GM23338 (cell line): ENCODE measurements around the gene SRGAP3. TPM values are rescaled to one million over a fixed set of nuclear protein-coding genes. Genes with fewer than 3 reads are reported as not detected.

Experiments
- ATAC-seq: fragments of 200-7000 bp; cut with Tn5 transposase; 3 replicates; pipeline ENCODE4 v1.9.1; 2020
- DNase-seq: peaks from one replicate; pipeline ENCODE4 v3.0.0-alpha.2; 2015; ENCODE audit warnings: low spot score
- H2AFZ ChIP-seq: fragments of 200-600 bp; sonication (generic); 2 replicates; pipeline ENCODE4 v1.8.0; 2016; ENCODE audit warnings: antibody characterized with exemption, mild to moderate bottlenecking, moderate library complexity
- H3F3A ChIP-seq: fragments of 200-600 bp; sonication (generic); replicated peaks from 2 replicates; pipeline ENCODE4 v1.8.0; 2017; ENCODE audit warnings: antibody characterized with exemption, mixed run types, low read depth
- H3K27ac ChIP-seq: fragments of 200-600 bp; sonication (generic); 2 replicates; pipeline ENCODE4 v1.6.1; 2016; ENCODE audit warnings: low read depth
- H3K27me3 ChIP-seq: fragments of 200-600 bp; sonication (generic); 2 replicates; pipeline ENCODE4 v1.8.0; 2016; ENCODE audit warnings: mild to moderate bottlenecking, mixed run types, moderate library complexity; ENCODE audit not compliant: insufficient read depth
- H3K36me3 ChIP-seq: fragments of 200-600 bp; sonication (generic); 2 replicates; pipeline ENCODE4 v1.8.0; 2016; ENCODE audit warnings: mild to moderate bottlenecking; ENCODE audit not compliant: insufficient read depth
- H3K4me1 ChIP-seq: fragments of 200-600 bp; sonication (generic); 2 replicates; pipeline ENCODE4 v1.8.0; 2016; ENCODE audit warnings: mild to moderate bottlenecking, moderate library complexity; ENCODE audit not compliant: insufficient read depth
- H3K4me2 ChIP-seq: fragments of 200-600 bp; sonication (generic); 2 replicates; pipeline ENCODE4 v1.7.1; 2017; ENCODE audit warnings: mixed run types
- H3K4me3 ChIP-seq: fragments of 200-600 bp; sonication (generic); 2 replicates; pipeline ENCODE4 v1.6.1; 2016; ENCODE audit warnings: mixed run types
- H3K79me2 ChIP-seq: fragments of 200-600 bp; sonication (generic); replicated peaks from 2 replicates; pipeline ENCODE4 v1.8.0; 2017; ENCODE audit warnings: mild to moderate bottlenecking; ENCODE audit not compliant: insufficient read depth
- H3K9me2 ChIP-seq: fragments of 200-600 bp; sonication (generic); 2 replicates; pipeline ENCODE4 v1.8.0; 2017; ENCODE audit not compliant: insufficient read depth
- H4K20me1 ChIP-seq: fragments of 200-600 bp; sonication (generic); replicated peaks from 2 replicates; pipeline ENCODE4 v1.8.0; 2017; ENCODE audit warnings: mild to moderate bottlenecking; ENCODE audit not compliant: insufficient read depth
- H3K27ac Mint-ChIP-seq: 2 replicates; pipeline ENCODE4 v1.8.0; 2020; ENCODE audit warnings: inconsistent platforms, mild to moderate bottlenecking, moderate library complexity, mixed read lengths
- H3K27me3 Mint-ChIP-seq: 3 replicates; pipeline ENCODE4 v1.8.0; 2022; ENCODE audit warnings: low read depth, mild to moderate bottlenecking, moderate library complexity, mixed read lengths, inconsistent platforms; ENCODE audit not compliant: insufficient read depth, poor library complexity
- H3K36me3 Mint-ChIP-seq: 3 replicates; pipeline ENCODE4 v1.8.0; 2021; ENCODE audit warnings: low read depth, mild to moderate bottlenecking, inconsistent platforms, moderate library complexity, mixed read lengths
- H3K4me1 Mint-ChIP-seq: 3 replicates; pipeline ENCODE4 v1.8.0; 2020; ENCODE audit warnings: mild to moderate bottlenecking, inconsistent platforms, mixed read lengths
- H3K4me3 Mint-ChIP-seq: 3 replicates; pipeline ENCODE4 v1.8.0; 2021; ENCODE audit warnings: moderate library complexity, mild to moderate bottlenecking, inconsistent platforms, mixed read lengths
- H3K9me3 Mint-ChIP-seq: 3 replicates; pipeline ENCODE4 v1.8.0; 2020; ENCODE audit warnings: moderate library complexity, mild to moderate bottlenecking, inconsistent platforms, mixed read lengths
- CREB1 ChIP-seq: fragments of 250-450 bp; sonication (Bioruptor Pico); IDR thresholded peaks from 2 replicates; pipeline ENCODE4 v1.5.0; 2020; ENCODE audit warnings: low read depth, mild to moderate bottlenecking, moderate library complexity
- ETS1 ChIP-seq: IDR thresholded peaks from 2 replicates; pipeline ENCODE4 v1.6.1; 2016; ENCODE audit warnings: antibody characterized with exemption
- EZH2 ChIP-seq: fragments of 200-600 bp; sonication (generic); IDR thresholded peaks from one replicate; pipeline ENCODE4 v1.8.0; 2017; ENCODE audit warnings: antibody characterized with exemption, mild to moderate bottlenecking, low read depth; ENCODE audit not compliant: unreplicated experiment
- EZH2phosphoT487 ChIP-seq: fragments of 200-600 bp; sonication (generic); IDR thresholded peaks from one replicate; pipeline ENCODE4 v1.8.1; 2018; ENCODE audit warnings: antibody characterized with exemption; ENCODE audit not compliant: unreplicated experiment
- JUNB ChIP-seq: IDR thresholded peaks from one replicate; pipeline ENCODE4 v1.6.1; 2016; ENCODE audit warnings: antibody characterized with exemption; ENCODE audit not compliant: unreplicated experiment
- POLR2AphosphoS5 ChIP-seq: IDR thresholded peaks from 2 replicates; pipeline ENCODE4 v1.6.1; 2016; ENCODE audit warnings: antibody characterized with exemption, low read depth
- REST ChIP-seq: IDR thresholded peaks from one replicate; pipeline ENCODE4 v1.6.1; 2018; ENCODE audit warnings: antibody characterized with exemption; ENCODE audit not compliant: unreplicated experiment
- STAT1 ChIP-seq: IDR thresholded peaks from one replicate; pipeline ENCODE4 v1.6.1; 2016; ENCODE audit warnings: antibody characterized with exemption; ENCODE audit not compliant: unreplicated experiment
- ZNF462 ChIP-seq: fragments of 250-450 bp; sonication (Bioruptor Pico); IDR thresholded peaks from 2 replicates; pipeline ENCODE4 v1.5.0; 2020; ENCODE audit warnings: mild to moderate bottlenecking, moderate library complexity
- polyA plus RNA-seq: library from polyadenylated mRNA; unstranded; fragments of >200 nt; fragmentation: Nextera tagmentation; extraction: Ambion mirVana; gene quantifications from 2 replicates; pipeline ENCODE4 v1.2.1, GENCODE V29; 2016
- total RNA-seq: library from RNA; depleted of rRNA; stranded (reverse); fragments of >200 nt; shearing (Covaris generic); gene quantifications from 2 replicates; pipeline ENCODE4 v1.2.3, GENCODE V29; 2014

Gene SRGAP3
- total and polyA plus RNA-seq, 2 experiments from 2014 or later = 6.4 to 9.4 TPM

GRCh38 chr3:9019259-9019961, 230.0 kb downstream of the SRGAP3 start (continued):
- TF ChIP-seq REST = no peak
- no peak for TF ChIP-seq STAT1
- TF ChIP-seq ETS1 = no peak

- Mint-ChIP-seq H3K27me3 (peaks cover 7% of the 10 kb centered on the region), H3K36me3 (no peaks in the 10 kb centered on the region)
- no peak for ATAC-seq
- no peak for TF ChIP-seq EZH2
- no peak for TF ChIP-seq ZNF462 (CRISPR knock-in tag)
- no peak for TF ChIP-seq STAT1
- TF ChIP-seq EZH2phosphoT487 = no peak
- TF ChIP-seq CREB1 (CRISPR knock-in tag) = no peak
- TF ChIP-seq JUNB = no peak
- no peak for TF ChIP-seq POLR2AphosphoS5
- no peak for TF ChIP-seq REST
These were observed 234.2 kb downstream of the SRGAP3 start for GRCh38 chr3:9015250-9015649.

More at GRCh38 chr3:9015250-9015649, 234.2 kb downstream of the SRGAP3 start:
- H3K4me1 ChIP-seq = no peaks in the 10 kb centered on the region
- Mint-ChIP-seq H3K9me3 (no peaks in the 10 kb centered on the region), H3K4me1 (no peaks in the 10 kb centered on the region; the same call in 2 of the 3 replicates), H3K27ac (no peak overlapping the region), H3K4me3 (no peak overlapping the region)
- no peaks in the 10 kb centered on the region for H3K36me3 ChIP-seq
- H3K27me3 ChIP-seq = no peaks in the 10 kb centered on the region
- no peaks in the 10 kb centered on the region for H3K79me2 ChIP-seq
- no peak overlapping the region for H2AFZ ChIP-seq
- H3K9me2 ChIP-seq = no peaks in the 10 kb centered on the region
- H3K27ac ChIP-seq = no peak overlapping the region
- H3K4me2 ChIP-seq = no peak overlapping the region
- no peaks in the 10 kb centered on the region for H4K20me1 ChIP-seq
- DNase-seq = no peak
- no peak overlapping the region for H3K4me3 ChIP-seq
- H3F3A ChIP-seq = no peaks in the 10 kb centered on the region
